Gastroesophageal sphincter (tissue), 3 donors: ENCODE measurements around the gene GADD45GIP1.

Experiments
- EP300 ChIP-seq: sonication (generic); formaldehyde crosslinking; IDR thresholded peaks from one replicate; pipeline ENCODE4 v1.6.1; 2017; ENCODE audit warnings: antibody characterized with exemption, mild to moderate bottlenecking
- POLR2A ChIP-seq, 2 donors: fragments of 450-650 bp; IDR thresholded peaks; one replicate each; pipeline ENCODE4 v1.6.1; 2017; ENCODE audit warnings: antibody characterized with exemption in 2 of 2, mild to moderate bottlenecking in 2 of 2, moderate library complexity in 1 of 2
- POLR2AphosphoS5 ChIP-seq: sonication (generic); formaldehyde crosslinking; IDR thresholded peaks from one replicate; pipeline ENCODE4 v1.6.1; 2017; ENCODE audit warnings: antibody characterized with exemption
- TF ChIP-seq, protein P1 (sequence below), 4 experiments: fragments of 200-600 bp in 2 of 4; fragments of 450-650 bp in 2 of 4; sonication (generic) in 1 of 4; IDR thresholded peaks; one replicate each; pipeline ENCODE4 v1.5.1; 2017 to 2019; ENCODE audit warnings: antibody characterized with exemption in 4 of 4, mild to moderate bottlenecking in 2 of 4, moderate library complexity in 2 of 4

DNA sequence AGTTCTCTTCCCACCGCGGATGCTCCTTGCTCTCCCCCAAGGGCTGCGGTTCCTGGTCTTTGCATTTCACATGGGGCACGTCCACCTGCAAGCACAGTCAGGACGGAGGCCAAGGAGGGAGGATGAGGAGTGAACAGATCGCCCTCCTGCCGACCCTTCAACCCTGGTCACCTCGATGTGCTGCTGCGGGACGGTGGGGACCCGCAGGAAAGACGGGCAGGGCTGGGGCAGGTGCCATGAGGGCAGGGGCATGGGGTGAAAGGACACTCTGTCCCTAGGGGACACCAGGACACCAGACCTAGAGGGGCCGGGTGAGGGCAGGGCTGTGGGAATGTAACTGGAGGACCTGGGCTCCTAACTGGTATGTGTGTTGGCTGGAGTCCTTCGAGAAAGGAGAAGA is 38.8 kb downstream of the GADD45GIP1 start:
- TF ChIP-seq, protein P1, sequence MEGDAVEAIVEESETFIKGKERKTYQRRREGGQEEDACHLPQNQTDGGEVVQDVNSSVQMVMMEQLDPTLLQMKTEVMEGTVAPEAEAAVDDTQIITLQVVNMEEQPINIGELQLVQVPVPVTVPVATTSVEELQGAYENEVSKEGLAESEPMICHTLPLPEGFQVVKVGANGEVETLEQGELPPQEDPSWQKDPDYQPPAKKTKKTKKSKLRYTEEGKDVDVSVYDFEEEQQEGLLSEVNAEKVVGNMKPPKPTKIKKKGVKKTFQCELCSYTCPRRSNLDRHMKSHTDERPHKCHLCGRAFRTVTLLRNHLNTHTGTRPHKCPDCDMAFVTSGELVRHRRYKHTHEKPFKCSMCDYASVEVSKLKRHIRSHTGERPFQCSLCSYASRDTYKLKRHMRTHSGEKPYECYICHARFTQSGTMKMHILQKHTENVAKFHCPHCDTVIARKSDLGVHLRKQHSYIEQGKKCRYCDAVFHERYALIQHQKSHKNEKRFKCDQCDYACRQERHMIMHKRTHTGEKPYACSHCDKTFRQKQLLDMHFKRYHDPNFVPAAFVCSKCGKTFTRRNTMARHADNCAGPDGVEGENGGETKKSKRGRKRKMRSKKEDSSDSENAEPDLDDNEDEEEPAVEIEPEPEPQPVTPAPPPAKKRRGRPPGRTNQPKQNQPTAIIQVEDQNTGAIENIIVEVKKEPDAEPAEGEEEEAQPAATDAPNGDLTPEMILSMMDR (IDR thresholded peaks at IDR 0.05): no peak
- TF ChIP-seq POLR2A (IDR thresholded peaks at IDR 0.05) (no peak), POLR2AphosphoS5 (no peak), EP300 (no peak)
